ENCODE measurements around the gene CDH23. TPM values are rescaled to one million over a fixed set of nuclear protein-coding genes. Genes with fewer than 3 reads are reported as not detected.
A peak's percentile ranks its signal among the peaks of the same experiment; 100 is the strongest.

CDH23 gene
- total and polyA plus RNA-seq, 9 of the 15 experiments (the other 6 are each of a cell fraction or from before 2014, with no cell fraction given), result 0.18 to 1.2 (median 0.47) TPM

DNA sequence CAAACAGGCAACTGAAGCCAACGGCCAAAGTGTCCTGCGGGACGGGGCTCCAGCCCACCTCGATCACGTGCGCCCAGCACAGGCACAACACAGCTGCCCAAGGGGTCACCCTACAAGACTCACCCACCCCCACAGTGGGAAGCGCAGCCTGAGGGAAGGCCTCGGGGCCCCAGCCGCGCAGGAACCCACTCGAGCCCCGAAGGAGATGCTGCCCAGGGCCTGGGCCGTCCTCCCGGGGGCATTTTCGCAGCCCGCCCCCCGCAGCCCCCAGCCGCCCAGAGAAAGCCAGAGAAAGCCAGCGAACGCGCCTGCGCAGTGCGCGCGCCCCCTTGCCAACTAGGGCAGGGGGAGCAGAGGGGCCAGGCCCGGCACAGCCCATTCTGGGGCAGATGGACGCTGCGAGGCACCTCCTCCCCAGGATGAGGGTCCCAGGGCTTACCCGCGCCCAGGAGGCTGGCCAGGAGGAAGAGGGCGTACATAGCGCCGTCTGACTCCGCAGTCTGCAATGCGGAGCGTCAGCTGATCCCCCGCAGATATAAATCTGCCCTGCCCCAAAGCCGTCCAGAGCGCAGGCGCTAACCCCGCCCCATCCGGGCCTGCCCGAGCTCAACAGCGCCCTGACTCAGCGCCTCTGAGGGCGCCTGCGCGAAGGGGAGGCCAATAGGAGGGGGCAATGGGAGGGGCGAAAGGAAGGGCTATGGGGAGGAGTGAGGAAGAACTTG is 454.2 kb downstream of the CDH23 start, which contains the start of gene PSAP (continued):
- TF ChIP-seq ZNF311 (CRISPR knock-in tag; IDR thresholded peaks at IDR 0.05) (no peak), TSC22D4 (tag; IDR thresholded peaks at IDR 0.05) (no peak), ZNF24 (IDR thresholded peaks at IDR 0.05) (0 out of 2 replicates have a peak, but pooled peaks have one; percentile 16), HNRNPLL (IDR thresholded peaks at IDR 0.05; ENCODE audit: low read depth, low read length, poor library complexity, severe bottlenecking) (peak; percentile 86), NCOA1 (IDR thresholded peaks at IDR 0.05; ENCODE audit: low read depth) (no peak), KLF13 (tag; IDR thresholded peaks at IDR 0.05; ENCODE audit: borderline replicate concordance, low read depth) (peak; percentile 78), FOXA3 (CRISPR knock-in tag; conservative IDR thresholded peaks at IDR 0.05 in 1 of 2, IDR thresholded peaks at IDR 0.05 in 1 of 2) (peak in 1 of 2 experiments; percentile 53; a peak in 1 of 4 replicates), RNF2 (IDR thresholded peaks at IDR 0.05) (peak; percentile 62), ZKSCAN1 (IDR thresholded peaks at IDR 0.05; ENCODE audit: low read depth, low read length) (peak; percentile 17; the same call in 1 of the 2 replicates), EP400 (IDR thresholded peaks at IDR 0.05) (peak; percentile 90), RAD51 (IDR thresholded peaks at IDR 0.05; ENCODE audit: borderline replicate concordance, low read depth) (peak; percentile 83), SUPT5H (IDR thresholded peaks at IDR 0.05) (peak; percentile 96), NRF1 (conservative IDR thresholded peaks at IDR 0.05 in 1 of 2, IDR thresholded peaks at IDR 0.05 in 1 of 2) (peak; percentile 97), CEBPG (CRISPR knock-in tag; IDR thresholded peaks at IDR 0.05) (peak; percentile 54; the same call in 1 of the 2 replicates), CEBPG (tag; conservative IDR thresholded peaks at IDR 0.05 in 1 of 2, IDR thresholded peaks at IDR 0.05 in 1 of 2) (no peak), SMAD3 (CRISPR knock-in tag; conservative IDR thresholded peaks at IDR 0.05) (no peak), ZBTB17 (CRISPR knock-in tag; IDR thresholded peaks at IDR 0.05) (peak; percentile 71; the same call in 1 of the 2 replicates)
- TF ChIP-seq, protein P1, sequence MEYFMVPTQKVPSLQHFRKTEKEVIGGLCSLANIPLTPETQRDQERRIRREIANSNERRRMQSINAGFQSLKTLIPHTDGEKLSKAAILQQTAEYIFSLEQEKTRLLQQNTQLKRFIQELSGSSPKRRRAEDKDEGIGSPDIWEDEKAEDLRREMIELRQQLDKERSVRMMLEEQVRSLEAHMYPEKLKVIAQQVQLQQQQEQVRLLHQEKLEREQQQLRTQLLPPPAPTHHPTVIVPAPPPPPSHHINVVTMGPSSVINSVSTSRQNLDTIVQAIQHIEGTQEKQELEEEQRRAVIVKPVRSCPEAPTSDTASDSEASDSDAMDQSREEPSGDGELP (CRISPR knock-in tag; IDR thresholded peaks at IDR 0.05; ENCODE audit: borderline replicate concordance), result peak; percentile 100
- TF ChIP-seq, protein P2, sequence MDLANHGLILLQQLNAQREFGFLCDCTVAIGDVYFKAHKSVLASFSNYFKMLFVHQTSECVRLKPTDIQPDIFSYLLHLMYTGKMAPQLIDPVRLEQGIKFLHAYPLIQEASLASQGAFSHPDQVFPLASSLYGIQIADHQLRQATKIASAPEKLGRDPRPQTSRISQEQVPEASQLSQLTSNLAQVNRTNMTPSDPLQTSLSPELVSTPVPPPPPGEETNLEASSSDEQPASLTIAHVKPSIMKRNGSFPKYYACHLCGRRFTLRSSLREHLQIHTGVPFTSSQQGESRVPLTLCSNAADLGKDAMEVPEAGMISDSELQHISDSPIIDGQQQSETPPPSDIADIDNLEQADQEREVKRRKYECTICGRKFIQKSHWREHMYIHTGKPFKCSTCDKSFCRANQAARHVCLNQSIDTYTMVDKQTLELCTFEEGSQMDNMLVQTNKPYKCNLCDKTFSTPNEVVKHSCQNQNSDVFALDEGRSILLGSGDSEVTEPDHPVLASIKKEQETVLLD (IDR thresholded peaks at IDR 0.05), result peak; percentile 72; the same call in 1 of the 2 replicates
- TF ChIP-seq, protein P3, sequence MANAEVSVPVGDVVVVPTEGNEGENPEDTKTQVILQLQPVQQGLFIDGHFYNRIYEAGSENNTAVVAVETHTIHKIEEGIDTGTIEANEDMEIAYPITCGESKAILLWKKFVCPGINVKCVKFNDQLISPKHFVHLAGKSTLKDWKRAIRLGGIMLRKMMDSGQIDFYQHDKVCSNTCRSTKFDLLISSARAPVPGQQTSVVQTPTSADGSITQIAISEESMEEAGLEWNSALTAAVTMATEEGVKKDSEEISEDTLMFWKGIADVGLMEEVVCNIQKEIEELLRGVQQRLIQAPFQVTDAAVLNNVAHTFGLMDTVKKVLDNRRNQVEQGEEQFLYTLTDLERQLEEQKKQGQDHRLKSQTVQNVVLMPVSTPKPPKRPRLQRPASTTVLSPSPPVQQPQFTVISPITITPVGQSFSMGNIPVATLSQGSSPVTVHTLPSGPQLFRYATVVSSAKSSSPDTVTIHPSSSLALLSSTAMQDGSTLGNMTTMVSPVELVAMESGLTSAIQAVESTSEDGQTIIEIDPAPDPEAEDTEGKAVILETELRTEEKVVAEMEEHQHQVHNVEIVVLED (CRISPR knock-in tag; IDR thresholded peaks at IDR 0.05), result no peak
- TF ChIP-seq, protein P4, sequence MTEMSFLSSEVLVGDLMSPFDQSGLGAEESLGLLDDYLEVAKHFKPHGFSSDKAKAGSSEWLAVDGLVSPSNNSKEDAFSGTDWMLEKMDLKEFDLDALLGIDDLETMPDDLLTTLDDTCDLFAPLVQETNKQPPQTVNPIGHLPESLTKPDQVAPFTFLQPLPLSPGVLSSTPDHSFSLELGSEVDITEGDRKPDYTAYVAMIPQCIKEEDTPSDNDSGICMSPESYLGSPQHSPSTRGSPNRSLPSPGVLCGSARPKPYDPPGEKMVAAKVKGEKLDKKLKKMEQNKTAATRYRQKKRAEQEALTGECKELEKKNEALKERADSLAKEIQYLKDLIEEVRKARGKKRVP (CRISPR knock-in tag; IDR thresholded peaks at IDR 0.05), result no peak
- TF ChIP-seq, protein P5, sequence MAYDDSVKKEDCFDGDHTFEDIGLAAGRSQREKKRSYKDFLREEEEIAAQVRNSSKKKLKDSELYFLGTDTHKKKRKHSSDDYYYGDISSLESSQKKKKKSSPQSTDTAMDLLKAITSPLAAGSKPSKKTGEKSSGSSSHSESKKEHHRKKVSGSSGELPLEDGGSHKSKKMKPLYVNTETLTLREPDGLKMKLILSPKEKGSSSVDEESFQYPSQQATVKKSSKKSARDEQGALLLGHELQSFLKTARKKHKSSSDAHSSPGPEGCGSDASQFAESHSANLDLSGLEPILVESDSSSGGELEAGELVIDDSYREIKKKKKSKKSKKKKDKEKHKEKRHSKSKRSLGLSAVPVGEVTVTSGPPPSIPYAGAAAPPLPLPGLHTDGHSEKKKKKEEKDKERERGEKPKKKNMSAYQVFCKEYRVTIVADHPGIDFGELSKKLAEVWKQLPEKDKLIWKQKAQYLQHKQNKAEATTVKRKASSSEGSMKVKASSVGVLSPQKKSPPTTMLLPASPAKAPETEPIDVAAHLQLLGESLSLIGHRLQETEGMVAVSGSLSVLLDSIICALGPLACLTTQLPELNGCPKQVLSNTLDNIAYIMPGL (CRISPR knock-in tag; IDR thresholded peaks at IDR 0.05), result no peak; the same call in 1 of the 2 replicates
